GM19035 (cell line): ENCODE results near the gene FAM78B.

Experiments
- ATAC-seq: cut with Tn5 transposase; IDR thresholded peaks from one replicate; pipeline ENCODE4 v1.9.1; 2021; ENCODE audit not compliant: unreplicated experiment

Gene FAM78B

GRCh38 chr1:166166698-166167571 is at the start of gene FAM78B:
Gene FAM78B (minus strand): TSS chr1:166167001. CDS start chr1:166166248, 753 bp downstream.
- peak; percentile 38 for ATAC-seq

- ATAC-seq = no peak
Observed at GRCh38 chr1:166202546-166202945, 35.7 kb upstream of the FAM78B start.

GRCh38 chr1:166200743-166201142 is 33.9 kb upstream of the FAM78B start:
- no peak for ATAC-seq

GRCh38 chr1:166197597-166197996 is 30.8 kb upstream of the FAM78B start:
- no peak for ATAC-seq

GRCh38 chr1:166197141-166197540 is 30.3 kb upstream of the FAM78B start:
- no peak for ATAC-seq

- ATAC-seq = no peak
Observed at GRCh38 chr1:166193057-166193698, 26.4 kb upstream of the FAM78B start.

GRCh38 chr1:166190400-166190799 is 23.6 kb upstream of the FAM78B start:
- no peak for ATAC-seq

GRCh38 chr1:166189126-166189525 is 22.3 kb upstream of the FAM78B start:
- no peak for ATAC-seq

- no peak for ATAC-seq
Observed at GRCh38 chr1:166185526-166185925, 18.7 kb upstream of the FAM78B start.

- no peak for ATAC-seq
Observed at GRCh38 chr1:166184897-166185296, 18.1 kb upstream of the FAM78B start.

- no peak for ATAC-seq
Observed at GRCh38 chr1:166184012-166184411, 17.2 kb upstream of the FAM78B start.

- no peak for ATAC-seq
Observed at GRCh38 chr1:166182281-166182680, 15.5 kb upstream of the FAM78B start.

GRCh38 chr1:166176416-166176815 is 9.6 kb upstream of the FAM78B start:
- ATAC-seq = no peak

- ATAC-seq = no peak
Observed at GRCh38 chr1:166175032-166175431, 8.2 kb upstream of the FAM78B start.

- no peak for ATAC-seq
Observed at GRCh38 chr1:166174108-166174507, 7.3 kb upstream of the FAM78B start.

GRCh38 chr1:166172106-166172505 is 5.3 kb upstream of the FAM78B start:
- ATAC-seq = no peak

GRCh38 chr1:166170726-166171125 is 3.9 kb upstream of the FAM78B start:
- ATAC-seq = no peak

- peak; percentile 55 for ATAC-seq
Observed at GRCh38 chr1:166170075-166170474, 3.3 kb upstream of the FAM78B start.

- no peak for ATAC-seq
Observed at GRCh38 chr1:166169182-166169581, 2.4 kb upstream of the FAM78B start.

- ATAC-seq = no peak
Observed at GRCh38 chr1:166167572-166167925, 748 bp upstream of the FAM78B start.

GRCh38 chr1:166166329-166166697 is 488 bp downstream of the FAM78B start:
- ATAC-seq = peak; percentile 6

GRCh38 chr1:166165661-166166328 is 1.0 kb downstream of the FAM78B start:
- peak; percentile 5 for ATAC-seq
